GM11168 (cell line): Measurements from ENCODE around the gene RIMBP2.

Source experiments
- in situ Hi-C: fragments of 300-500 bp; cut with MboI; formaldehyde crosslinking; loops from one replicate; pipeline ENCODE4 v1.12.0; 2022; ENCODE audit warnings: low sequenced_read_pairs; ENCODE audit not compliant: unreplicated experiment

The RIMBP2 gene

DNA sequence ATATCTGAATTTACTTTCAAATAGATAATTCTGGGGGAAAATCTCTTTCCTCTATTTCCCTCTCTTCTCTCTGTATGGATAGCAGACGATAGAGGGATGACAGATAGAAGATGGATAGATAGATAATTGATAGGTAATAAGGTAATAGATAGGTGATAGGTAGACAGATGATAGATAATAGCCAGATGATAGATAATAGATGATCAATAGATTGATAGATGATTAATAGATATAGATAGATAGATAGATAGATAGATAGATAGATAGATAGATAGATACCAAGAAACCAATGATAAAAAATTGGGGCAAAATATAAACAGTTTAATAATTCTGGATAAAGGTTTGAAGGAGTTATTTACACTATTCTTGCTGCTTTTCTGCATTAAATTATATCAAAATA, 26.6 kb upstream of the RIMBP2 start:
- in situ Hi-C loops: loop anchor here (25.0 kb wide), 1 partner anchor 705 kb away; no protein-coding TSS in a partner anchor

DNA sequence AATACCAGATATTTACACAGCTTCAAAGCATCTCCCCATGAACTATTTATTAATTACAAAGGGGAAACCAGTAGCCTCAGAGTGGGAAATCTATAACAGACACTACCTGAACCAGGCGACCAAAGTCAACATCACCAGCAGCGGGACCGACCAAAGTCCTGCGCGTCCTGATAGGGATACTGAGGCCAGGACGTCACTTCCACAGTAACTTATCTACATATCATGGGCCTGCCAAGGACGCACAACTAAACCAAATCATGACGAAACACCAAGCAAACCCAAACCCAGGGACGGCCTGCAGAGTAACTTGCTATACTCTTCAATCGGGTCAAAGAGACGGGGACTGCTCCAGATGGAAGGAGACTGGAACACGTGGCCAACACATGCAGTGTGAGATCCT, 26.0 kb upstream of the RIMBP2 start:
- in situ Hi-C loops: loop anchor here (25.0 kb wide), 1 partner anchor 705 kb away; no protein-coding TSS in a partner anchor

DNA sequence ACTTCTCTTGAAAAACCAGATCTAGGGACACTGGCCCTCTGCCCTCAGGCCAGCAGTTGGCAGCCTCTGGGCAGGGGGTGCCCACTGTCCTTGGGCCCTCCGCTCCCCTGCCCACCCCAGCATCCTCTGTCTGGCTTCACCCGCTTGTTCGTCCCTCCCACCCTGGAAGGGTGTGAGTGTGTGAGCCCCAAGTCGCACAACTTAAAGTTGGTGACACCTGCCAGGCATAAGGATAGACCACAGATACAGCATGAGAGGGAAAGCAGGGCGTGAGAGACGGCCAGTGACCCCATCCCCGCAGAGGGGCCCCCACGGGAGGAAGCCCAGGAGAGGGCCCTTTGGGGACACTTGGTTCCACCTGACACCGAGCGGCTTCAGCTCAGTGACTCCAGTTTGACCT, 23.5 kb upstream of the RIMBP2 start:
- in situ Hi-C loops: loop anchor here (25.0 kb wide), 1 partner anchor 702 kb away; no protein-coding TSS in a partner anchor

DNA sequence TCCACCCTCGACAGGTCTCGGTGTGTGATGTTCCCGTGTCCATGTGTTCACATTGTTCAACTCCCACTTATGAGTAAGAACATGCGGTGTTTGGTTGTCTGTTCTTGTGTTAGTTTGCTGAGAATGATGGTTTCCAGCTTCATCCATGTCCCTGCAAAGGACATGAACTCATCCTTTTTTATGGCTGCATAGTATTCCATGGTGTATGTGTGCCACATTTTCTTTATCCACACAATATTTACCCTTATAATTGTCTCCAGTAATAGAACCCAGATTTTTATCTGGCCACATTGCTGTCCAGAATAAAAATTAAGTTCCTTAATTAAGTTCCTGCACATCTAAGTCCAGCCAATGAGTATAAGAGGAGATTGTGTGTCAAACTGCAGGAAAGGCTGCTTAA, 22.3 kb upstream of the RIMBP2 start:
- in situ Hi-C loops: loop anchor here (25.0 kb wide), 1 partner anchor 701 kb away; no protein-coding TSS in a partner anchor

DNA sequence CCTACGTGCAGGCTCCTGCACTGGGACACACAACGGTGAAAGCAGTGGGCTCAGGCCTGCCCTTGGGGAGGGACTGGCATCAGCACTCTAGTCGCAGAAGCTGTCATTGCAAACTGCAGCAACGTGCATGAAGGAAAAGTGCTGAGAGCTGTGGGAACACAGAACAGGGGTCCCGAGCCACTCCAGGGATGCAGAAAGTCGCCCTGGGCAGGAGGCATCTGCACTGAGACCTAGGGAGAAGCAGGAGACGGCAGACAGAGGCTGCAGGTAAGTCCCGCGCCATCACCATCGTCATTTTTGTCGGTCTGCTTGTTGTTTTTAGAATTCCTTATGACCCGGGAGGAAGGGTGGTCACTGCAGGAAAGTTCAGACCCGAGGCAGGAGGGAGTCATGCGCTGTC, 21.6 kb upstream of the RIMBP2 start:
- in situ Hi-C loops: loop anchor here (25.0 kb wide), 1 partner anchor 700 kb away; no protein-coding TSS in a partner anchor

DNA sequence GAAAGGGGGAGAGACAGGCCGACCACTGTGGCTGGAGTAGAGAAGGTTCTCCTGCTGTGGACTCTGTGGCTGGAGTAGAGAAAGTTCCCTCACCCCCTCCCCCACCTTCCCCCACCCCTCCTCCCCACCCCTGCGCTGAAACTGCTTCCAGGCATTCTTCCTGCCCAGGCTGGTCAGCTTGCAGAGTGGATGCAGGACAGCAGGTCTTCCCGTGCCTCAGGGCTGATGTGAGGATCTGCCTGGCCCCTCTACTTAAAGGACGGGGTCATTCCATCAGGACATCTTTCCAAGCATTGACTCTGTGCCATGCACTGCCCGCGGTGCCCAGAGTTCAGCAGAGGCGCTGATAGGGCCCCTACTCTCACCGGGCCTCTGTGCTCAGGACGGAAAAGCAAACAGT, 13.2 kb upstream of the RIMBP2 start:
- in situ Hi-C loops: loop anchor here (25.0 kb wide), 1 partner anchor 692 kb away; no protein-coding TSS in a partner anchor

DNA sequence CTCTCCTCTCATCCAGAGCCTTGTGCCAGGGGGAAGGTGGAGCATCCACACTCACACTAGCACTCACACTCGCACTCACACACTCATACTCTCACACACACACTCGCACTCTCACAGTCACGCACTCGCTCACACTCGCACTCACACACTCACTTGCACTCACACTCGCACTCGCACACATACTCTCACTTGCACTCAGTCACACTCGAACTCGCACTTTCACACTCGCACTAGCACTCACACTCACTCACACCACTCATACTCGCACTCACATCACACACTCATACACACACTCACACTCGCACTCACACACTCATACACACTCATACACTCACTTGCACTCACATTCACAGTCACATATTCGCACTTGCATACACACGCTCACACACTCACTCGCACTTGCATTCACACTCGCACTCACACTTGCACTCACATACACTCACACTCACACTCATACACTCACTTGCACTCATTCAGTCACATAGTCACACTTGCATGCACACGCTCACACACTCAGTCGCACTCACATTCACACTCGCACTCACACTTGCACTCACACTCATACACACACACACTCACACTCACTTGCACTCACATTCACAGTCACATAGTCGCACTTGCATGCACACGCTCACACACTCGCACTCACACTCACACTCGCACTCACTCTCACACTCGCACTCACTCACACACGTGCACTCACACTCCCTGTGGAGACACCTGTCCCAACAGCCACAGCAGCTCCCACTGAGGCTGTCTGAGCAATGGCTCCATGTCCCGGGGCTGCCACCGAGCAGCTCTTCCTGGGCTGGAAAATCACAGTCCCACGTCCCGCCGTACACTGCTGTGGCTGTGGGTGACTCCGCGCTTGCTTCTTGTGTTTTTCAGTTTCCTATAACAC, 12.3 kb upstream of the RIMBP2 start:
- in situ Hi-C loops: loop anchor here (25.0 kb wide), 1 partner anchor 691 kb away; no protein-coding TSS in a partner anchor

DNA sequence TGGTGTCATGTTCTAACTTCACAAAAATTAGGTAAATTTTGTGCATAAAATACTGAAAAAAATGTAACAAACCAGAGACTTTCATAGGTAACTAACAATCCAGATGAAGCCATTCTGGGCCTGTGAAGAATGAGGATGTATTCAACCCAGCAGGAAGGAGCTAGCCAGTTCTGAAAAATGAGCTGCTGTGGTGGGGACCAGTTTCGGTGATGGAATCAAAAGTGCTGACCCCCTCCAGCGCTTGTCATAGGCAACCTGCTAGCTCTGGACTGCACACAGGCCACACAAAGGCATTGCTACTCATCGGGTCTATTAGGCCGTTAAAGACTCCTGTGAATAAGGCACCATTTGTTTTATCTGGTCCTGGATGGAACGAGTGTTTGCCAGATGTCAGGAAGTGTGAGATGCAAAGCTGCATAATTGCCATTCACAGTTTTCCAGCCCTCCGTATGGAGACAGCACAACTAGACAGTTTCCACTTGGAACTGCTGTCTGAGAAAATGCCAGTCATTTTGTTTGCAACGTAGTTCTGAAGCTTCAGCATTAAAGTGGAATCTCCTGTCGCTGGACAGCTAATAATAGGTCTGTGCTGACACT, 3.3 kb upstream of the RIMBP2 start:
- in situ Hi-C loops: no loop called here

DNA sequence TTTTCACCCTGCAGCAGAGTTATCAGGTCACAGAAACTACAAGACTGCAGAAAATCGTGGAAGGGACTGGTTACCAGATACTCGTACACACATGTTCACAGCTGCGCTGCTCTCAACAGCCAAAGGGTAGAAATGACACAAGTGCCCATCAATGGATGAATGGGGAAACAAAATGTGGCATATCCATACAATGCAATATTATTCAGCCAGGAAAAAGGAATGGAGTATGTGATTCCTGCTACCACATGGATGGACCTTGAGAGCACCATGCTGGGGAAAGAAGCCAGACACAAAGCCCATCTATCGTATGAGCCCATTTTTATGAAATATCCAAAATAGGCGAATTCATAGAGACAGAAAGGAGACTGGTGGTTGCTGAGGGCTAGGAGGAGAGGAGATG, 1.7 kb upstream of the RIMBP2 start:
- in situ Hi-C loops: no loop called here

DNA sequence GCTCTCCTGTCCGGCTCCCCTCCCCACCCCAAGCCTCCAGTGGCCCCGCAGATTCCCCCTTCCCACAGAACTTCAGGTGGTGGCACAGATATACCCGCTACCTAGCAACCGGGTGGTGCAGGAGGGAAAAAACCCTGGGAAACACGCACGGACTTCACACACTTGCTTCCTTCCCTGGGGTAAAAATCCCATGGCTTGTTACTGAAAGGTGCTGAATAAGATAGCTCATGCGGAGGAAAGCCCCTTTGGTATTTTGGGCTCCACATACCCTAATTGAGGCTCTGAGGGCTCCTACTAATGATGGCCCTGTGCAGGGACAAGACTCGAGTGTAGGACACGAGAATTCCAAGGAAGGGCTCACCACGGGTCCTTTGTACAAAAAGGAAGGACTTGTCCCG, 869 bp upstream of the RIMBP2 start:
- in situ Hi-C loops: no loop called here

DNA sequence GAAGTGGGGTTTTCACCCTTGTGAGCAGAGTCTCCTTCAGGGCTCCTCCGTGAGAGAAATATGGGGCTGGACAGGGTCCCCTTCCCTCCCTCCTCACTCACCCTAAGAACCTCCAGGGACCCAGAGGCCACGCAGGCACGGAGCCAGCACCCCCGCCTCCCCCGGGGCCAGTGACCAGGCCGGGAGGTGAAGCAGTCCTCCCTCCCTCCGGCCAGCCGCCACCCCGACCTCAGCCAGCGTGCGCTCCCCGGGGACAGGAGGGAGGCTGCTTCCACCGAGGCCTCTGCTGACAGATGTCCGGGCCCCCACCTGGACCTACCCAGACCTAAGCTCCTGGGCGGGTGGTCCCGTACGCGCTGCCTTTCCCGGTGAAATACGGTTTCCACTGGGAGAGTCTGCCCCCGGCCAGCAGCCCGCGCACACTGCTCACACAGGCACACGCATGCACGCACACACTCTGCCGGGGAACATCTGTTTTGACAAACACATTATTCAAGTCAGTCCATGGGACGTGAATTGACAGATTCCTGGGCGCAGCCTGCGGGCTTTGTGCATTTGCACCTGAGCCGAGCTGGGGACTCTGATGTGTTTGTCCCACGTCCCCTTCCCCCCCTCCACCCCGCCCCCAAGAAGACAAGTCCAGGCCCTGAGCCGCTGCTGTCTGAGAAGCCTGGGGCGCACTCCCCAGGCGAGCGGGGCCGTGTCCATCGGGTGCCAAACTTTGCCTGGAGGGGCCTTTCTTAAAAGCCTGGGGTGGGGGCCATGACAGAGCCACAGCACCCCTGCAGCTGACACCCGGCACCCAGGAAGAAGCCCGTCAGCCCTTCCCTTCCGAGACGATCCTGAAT, 725 bp downstream of the RIMBP2 start:
- in situ Hi-C loops: no loop called here

DNA sequence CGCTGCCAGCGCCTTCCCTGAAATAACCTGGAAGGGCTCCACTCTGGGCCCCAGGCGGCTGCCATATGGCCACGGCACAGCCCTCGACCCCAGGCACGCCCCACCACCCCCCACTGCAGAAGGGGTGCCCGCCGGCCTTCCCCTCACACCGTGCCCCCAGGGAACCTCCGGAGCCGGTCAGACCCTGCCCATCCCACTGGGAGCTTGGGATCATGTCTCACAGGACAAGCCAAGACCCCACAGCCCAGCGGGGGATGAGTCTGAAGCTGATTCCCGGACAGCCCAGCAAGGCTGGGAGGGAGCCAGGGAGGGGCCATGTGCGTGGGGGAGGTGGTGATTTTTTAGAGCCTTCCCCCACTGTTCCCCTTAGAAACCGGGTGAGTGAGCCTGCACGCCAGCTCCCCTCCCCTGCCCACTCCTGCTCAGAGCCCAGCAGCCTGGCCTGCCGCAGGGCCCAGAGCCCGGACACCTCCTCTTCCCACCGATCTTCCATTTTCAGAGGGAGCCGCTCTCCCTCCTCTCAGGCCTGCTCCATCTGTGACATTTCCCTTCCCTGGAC, 1.4 kb downstream of the RIMBP2 start:
- in situ Hi-C loops: no loop called here

DNA sequence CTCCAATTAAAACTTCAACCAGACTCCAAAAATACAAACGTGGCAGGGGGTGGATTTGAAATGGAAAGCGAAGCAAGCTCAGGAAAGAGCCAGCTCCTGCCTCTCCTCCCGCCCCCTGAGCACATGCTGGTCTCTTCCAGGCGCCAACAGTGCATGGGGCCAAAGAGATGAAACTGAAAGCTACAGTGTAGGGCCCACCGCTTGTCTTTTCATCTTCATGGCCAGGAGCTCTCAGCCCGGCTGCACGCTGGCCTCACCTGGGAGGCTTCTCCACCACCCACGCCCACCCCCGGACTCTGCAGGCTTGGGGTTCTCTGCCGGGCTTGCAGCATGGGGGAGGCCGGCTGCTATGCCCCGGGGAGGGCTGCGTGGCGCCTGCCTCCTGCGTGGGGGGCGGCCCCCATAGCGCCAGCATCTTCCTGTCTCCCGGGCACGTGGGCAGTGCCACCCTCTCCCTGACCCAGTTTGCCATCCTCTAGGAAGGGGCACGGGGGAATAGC, 2.0 kb downstream of the RIMBP2 start:
- in situ Hi-C loops: no loop called here

DNA sequence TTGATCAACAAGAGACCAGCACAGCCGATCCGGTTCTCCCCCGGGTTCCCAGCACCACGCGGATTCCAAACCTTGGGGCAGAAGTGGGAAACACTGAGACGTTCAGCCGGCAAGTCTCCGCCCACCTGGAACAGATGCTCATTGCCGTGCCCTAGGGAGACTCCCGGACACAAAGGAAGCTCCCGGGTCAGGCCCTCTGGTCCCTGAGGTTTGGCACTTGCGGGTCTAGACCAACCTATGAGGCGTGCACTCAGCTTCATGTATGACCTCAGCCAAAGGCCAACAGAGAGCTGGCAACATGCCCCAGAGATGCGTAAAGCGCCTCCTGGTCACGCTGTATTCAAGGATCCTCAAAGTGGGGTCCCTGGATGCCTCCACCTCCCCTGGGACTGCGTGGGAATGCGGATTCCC, 2.5 kb downstream of the RIMBP2 start:
- in situ Hi-C loops: no loop called here

DNA sequence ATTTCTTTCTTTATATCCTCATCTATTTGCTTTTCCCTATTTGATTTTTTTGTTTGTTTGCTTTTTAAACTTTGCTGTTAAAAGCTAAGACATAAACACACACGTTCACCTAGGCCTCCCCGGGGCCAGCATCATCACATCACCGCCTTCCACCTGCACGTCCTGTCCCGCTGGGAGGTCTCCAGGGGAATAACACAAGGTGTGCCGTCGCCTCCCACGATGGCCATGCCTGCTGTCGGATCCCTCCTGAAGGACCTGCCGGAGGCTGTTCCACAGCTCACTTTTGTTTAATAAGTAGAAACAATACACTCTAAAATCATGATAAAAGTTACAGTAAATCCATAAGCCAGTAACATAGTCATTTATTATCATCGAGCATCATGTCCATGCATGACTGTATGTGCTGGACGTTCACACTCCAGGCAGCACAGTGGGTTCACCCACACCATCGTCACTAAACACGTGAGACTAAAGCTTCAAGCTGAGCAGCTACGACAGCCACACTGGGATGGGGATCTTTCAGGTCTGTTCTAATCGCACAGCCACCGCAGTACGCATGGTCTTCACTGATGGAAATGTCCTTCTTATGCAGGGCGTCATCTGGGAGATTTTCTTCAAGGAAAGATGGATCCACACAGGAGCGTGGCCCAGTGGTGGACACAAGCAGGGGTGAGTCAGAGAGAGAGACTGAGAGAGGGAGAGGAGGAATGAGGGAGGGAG, 3.6 kb downstream of the RIMBP2 start:
- in situ Hi-C loops: no loop called here

DNA sequence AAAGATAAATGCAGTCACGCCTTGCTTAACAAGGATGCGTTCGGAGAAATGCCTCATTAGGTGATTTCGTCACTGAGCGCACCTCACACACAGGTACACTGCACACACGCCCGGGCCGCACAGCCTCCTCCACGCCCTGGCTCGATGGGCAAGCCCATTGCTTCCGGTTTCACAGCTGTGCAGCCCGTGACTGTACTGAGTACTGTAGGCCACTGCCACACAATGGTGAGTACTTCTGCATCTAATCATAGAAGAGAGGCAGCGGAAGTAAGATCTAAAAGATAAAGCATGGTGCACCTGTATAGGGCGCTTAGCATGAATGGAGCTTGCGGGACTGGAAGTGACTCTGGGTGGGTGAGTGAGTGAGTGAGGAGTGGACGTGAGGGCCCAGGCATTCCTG, 4.3 kb downstream of the RIMBP2 start:
- in situ Hi-C loops: no loop called here

DNA sequence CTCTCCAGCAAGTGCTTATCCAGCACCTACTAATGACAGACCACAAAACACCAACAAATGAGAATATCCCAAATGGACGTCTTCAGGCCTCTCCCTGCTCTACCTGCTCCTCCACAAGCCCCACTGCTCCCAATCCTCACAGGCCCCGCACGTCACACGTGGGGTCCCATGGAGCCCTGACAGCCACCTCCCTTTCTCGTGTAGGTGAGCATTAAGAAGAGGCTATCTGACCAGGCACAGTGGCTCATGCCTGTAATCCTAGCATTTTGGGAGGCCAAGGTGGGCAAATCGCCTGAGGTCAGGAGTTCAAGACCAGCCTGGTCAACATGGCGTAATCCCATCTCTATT, 5.4 kb downstream of the RIMBP2 start:
- in situ Hi-C loops: no loop called here

DNA sequence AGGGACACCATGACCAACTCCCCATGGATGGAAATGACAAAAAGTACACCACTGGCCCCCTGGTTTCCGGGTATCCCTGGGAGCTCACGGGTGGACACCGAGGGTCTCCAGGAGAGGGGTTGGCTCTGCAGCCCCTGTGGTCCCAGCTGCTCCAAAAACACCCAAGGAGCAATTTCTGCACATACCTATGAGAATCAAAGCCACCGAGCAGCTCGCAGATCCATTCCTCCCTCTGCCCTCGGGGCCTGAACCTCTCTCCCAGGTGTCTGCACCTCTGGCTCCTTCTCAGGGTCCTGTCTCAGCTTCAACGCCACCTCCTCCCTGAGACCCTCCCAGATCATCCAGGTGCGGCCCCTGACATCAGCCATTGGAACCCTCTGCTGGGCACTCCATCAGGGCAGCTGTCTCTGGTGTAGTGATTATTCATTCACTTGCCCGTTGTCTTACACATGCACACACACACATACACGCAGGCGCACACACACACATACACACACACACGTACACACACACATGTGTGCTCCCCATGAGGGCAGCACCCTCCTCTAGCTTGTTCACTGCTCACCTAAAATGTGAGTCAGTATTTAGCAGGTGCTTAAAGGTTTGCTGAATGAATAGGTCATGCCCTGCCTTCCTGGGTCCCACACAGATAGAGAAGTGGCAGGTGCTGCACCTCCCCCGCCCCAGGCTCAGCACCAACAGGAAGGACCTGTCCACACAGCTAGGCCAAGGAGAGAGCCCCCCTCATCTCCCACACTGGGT, 5.9 kb downstream of the RIMBP2 start:
- in situ Hi-C loops: no loop called here
